Breast epithelium (tissue), 3 donors: ENCODE results near the gene ULK4.

Source experiments
- POLR2A ChIP-seq: fragments of 450-650 bp; IDR thresholded peaks from one replicate; pipeline ENCODE4 v1.6.1; 2016; ENCODE audit warnings: antibody characterized with exemption, mild to moderate bottlenecking, moderate library complexity
- POLR2AphosphoS5 ChIP-seq, 3 donors: sonication (generic); formaldehyde crosslinking; IDR thresholded peaks; one replicate each; pipeline ENCODE4 v1.6.1; 2017; ENCODE audit warnings: antibody characterized with exemption in 3 of 3
- TF ChIP-seq, protein P1 (sequence below), 3 donors: fragments of 450-650 bp; IDR thresholded peaks; one replicate each; pipeline ENCODE4 v1.5.1; 2016 to 2017; ENCODE audit warnings: antibody characterized with exemption in 3 of 3, mild to moderate bottlenecking in 3 of 3, moderate library complexity in 3 of 3

DNA sequence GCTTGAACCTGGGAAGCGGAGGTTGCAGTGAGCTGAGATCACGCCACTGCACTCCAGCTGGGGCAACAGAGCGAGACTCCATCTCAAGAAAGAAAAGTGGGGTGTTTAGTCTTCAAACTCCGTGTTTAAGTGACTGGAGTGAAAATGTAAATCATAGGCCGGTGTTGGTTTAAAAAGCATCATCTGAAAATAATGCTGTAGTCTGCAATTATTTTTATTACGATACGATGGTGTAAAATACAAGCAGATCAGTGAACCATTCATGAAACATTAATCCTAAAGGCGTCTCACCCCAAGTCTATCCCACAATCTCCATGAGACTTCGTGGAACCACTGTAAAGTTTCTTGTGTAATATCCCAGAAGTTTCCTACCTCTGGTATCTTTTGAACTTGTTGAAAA lies 756.3 kb downstream of the ULK4 start:
- TF ChIP-seq POLR2A (no peak), POLR2AphosphoS5 (IDR thresholded peaks at IDR 0.05) (no peak)
- TF ChIP-seq, protein P1, sequence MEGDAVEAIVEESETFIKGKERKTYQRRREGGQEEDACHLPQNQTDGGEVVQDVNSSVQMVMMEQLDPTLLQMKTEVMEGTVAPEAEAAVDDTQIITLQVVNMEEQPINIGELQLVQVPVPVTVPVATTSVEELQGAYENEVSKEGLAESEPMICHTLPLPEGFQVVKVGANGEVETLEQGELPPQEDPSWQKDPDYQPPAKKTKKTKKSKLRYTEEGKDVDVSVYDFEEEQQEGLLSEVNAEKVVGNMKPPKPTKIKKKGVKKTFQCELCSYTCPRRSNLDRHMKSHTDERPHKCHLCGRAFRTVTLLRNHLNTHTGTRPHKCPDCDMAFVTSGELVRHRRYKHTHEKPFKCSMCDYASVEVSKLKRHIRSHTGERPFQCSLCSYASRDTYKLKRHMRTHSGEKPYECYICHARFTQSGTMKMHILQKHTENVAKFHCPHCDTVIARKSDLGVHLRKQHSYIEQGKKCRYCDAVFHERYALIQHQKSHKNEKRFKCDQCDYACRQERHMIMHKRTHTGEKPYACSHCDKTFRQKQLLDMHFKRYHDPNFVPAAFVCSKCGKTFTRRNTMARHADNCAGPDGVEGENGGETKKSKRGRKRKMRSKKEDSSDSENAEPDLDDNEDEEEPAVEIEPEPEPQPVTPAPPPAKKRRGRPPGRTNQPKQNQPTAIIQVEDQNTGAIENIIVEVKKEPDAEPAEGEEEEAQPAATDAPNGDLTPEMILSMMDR (IDR thresholded peaks at IDR 0.05): no peak
